Erythroblast (primary cell): ENCODE results near the gene HTT-AS.

Experiments used
- DNase-seq, 2 experiments: peaks; one replicate each; lab custom pipeline; 2025; lab: John Stamatoyannopoulos, UW
- GATA1 ChIP-seq: IDR thresholded peaks from 2 replicates; pipeline ENCODE4 v1.6.1; 2011; ENCODE audit warnings: low read depth, mild to moderate bottlenecking, control low read depth, low read length, moderate library complexity
- POLR2A ChIP-seq: IDR thresholded peaks from 2 replicates; pipeline ENCODE4 v1.6.1; 2011; ENCODE audit warnings: mild to moderate bottlenecking, low read length

The HTT-AS gene

DNA sequence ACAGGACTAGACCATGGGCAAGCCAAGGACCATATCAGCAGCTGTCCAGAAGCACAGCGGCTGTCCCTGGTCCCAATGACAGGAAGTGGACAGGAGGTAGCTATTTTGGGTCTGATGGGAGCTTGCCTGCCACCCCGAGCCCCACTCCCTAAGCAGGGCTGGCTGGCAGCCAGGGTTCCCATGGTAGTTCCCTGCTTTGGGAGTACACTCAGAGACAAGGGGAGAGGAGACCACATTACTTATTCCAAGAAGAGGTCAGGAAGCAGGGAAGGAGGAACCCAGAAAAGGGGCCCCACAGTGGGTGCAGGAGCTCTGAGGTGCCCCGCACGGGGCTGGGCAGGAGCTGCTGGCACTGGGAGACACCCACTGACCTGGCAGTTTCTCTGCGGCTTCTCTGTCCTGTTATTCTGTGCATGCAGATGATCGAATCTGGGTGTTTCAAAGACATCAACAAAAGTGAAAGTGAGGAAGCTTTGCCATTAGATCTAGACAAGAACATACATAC lies 36.3 kb downstream of the HTT-AS start:
- TF ChIP-seq GATA1 = no peak
- TF ChIP-seq POLR2A = no peak
- no peak for DNase-seq

DNA sequence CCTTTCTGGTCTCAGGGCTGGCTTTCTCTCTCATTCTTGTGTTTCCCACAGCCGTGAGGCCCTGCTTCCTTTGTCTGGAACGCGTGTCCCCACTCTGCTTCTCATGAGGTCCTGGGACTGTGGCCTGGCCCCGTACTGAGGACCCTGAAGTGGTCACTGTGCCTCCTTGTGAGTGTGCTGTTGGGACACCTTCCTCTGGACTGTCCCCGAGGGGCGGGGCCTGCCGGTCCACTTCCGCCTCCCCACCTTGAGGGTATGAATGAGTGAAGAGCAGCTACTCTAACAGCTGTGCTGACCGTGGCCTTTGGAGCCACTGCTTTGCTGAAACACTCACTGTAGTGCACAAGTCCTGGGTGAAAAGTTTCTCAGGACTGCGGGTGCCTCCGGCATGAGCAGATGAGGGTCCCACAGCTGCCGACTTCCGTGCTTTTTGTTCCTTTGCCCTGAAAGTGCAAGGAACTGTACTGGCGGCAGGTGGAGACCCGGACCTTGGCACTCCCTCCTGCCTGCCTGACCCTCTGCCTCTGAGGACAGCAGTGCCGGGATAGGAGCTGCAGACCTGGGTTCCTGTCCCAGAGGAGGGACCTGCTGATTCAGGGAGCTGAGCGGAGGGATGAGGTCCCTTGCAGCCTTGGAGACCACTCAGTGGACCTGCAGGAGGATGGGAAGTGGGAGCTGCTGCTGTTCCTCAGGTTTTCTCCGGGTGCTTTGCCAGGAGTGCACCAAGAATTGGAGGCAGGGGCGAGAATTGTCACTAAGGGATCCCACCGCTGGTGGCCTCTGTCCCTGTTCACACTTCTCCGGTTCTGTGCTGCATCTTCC lies 38.0 kb downstream of the HTT-AS start:
- no peak for TF ChIP-seq GATA1
- no peak for TF ChIP-seq POLR2A
- no peak for DNase-seq

DNA sequence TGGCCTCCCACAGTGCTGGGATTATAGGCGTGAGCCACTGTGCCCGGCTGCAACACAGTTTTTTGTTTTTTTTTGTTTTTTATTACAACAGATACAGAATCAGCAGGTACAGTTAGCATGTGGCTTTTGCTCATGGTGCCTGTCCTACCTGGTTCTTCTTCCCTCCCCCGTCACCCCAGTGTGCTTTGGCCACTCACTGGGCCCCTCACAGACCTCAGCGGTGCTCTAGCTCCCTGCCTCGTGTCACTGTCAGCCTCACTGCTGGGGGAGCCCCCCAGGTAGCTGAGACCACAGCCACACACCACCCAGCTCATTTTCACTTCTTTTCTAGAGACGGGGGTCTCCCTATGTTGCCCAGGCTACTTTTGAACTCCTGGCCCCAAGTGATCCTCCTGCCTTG lies 38.7 kb downstream of the HTT-AS start:
- TF ChIP-seq GATA1 = no peak
- TF ChIP-seq POLR2A = no peak
- DNase-seq = no peak

DNA sequence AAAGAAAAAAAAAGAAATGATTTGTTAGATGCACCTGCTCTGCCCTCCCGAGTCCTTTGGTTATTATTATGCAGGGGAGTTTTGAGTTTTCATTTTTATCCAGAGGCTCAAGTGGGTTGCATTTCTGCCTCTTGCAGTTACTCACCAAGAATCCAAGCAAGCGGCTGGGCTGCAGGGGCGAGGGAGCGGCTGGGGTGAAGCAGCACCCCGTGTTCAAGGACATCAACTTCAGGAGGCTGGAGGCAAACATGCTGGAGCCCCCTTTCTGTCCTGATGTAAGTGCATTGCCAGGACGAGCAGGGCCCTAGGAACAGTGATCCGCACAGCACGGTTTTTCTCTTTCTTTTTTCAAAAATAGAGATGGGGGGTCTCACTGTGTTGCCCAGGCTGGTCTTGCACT lies 39.1 kb downstream of the HTT-AS start:
- no peak for DNase-seq
- TF ChIP-seq POLR2A = no peak
- no peak for TF ChIP-seq GATA1

DNA sequence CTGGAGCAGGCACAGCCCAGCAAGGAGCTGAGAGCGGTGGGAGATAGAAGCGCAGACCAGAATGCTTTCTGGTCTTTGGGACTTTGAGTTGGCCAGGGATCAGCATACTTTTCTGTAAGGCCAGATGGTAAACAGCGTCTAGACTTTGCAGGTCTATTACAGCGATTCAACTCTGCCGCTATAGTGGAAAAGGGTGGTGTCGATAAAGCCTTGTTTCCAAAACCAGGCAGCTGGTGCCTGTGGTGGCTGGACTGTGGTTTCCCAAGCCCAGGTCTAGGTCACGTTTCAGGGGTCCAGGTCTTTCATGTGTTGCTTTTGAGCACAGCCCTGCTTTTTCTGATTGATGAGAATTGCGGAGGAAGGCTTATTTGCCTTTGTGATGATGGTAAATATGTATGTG lies 40.1 kb downstream of the HTT-AS start:
- TF ChIP-seq POLR2A (no peak), GATA1 (no peak)
- no peak for DNase-seq

DNA sequence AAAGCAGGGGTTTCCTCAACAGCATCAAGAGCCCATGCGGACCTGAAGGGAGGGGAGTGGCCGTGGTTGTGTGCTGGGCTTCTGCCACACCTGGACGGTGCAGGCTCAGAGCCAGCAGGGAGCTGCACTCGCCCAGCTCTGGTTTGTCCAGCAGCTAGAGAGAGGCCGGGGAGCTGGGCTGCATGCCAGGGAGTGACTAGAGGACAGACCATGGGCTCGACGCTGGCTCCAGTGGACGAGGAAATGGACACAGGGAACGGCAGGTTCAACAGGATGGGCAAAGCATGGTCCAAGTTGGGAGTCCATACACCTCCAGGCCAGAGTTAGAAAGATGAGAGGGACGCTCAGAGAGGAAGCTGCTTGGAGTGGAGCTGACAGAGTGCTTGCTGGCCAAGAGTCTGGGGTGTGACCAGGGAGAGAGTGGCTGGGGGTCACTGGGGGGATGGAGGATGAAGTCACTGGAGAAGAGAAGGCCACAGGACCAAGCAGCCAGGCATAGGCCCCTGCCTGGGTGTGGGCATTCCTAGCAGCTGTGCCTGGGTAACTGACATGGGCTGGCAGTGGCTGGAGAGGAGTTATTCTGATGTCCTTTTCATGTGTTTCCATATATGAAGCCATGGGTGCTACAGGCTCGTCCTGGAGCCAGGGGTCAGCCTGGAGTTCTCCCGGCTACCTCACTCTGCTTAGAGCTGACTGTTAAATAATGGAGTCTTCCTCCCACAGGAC lies 42.8 kb downstream of the HTT-AS start:
- TF ChIP-seq POLR2A (no peak), GATA1 (no peak)
- DNase-seq = no peak

DNA sequence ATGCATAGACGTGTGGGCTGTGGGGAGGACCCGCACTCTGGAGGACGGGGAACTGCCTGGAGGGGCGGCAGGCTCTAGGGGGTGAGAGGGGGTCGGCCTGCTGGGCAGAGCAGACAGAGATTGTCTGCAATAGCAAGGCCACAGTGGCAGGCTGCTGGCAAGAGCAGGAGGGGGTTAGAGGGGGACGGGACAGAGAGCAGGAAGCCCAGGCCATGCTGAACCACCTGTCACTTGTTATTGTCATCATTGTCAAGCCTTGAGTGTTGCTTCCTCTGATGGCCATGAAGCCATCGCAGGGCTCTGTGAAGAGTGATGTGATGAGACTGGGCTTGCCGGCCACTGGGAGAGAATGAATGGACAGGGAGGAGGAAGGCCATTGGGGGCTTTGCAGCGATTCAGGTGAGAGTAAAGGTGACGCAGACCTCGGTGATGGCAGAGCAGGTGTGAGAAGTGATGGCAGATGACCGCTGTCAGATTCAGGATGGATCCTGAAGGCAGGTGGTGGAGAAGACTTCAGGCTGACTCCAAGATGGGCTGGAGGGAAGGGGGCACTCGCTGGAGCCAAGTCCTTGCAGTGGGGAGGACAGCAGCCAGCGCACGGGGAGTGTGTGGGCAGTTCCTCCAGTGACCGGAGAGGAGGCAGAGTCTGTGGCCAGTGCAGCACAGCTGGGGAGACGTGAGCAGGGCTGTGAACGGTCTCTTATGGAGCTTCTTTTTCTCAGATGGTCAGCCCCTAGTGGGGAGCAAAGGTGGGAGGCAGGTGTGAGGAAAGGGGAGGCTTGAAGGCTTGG lies 43.6 kb downstream of the HTT-AS start:
- no peak for DNase-seq
- no peak for TF ChIP-seq GATA1

DNA sequence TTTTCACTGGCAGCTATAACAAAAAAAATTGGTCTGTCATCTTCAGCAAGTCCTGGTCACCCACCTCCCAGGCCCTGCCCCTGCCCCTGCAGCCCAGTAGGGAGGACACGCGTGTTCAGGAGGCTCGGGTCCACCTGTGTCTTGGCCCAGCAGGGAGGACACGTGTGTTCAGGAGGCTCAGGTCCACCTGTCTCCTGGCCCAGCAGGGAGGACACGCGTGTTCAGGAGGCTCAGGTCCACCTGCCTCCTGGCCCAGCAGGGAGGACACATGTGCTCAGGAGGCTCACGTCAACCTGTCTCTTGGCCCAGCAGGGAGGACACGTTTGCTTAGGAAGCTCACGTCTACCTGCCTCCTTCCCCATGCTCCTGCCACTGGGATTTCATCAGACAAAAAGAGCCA lies 44.9 kb downstream of the HTT-AS start:
- DNase-seq = no peak
- TF ChIP-seq GATA1 = no peak
- no peak for TF ChIP-seq POLR2A

DNA sequence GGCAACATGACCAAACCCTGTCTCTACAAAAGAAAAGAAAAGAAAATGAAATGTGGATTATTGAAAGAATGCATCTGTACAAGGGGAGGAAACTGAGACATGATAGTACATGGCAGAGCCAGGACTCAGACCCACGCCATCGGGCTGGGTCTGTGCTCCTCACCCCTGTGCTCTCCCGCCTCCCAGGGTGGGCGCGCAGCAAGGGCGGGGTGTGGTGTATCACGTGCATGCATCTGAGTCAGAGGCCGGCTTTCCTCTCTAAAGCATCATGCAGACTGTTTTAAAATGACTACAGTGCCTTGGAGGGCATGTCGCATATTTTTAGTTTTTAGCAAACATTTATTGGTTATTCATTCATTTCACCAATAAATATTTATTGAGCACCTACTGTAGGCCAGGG lies 47.8 kb downstream of the HTT-AS start:
- TF ChIP-seq POLR2A (no peak), GATA1 (no peak)

DNA sequence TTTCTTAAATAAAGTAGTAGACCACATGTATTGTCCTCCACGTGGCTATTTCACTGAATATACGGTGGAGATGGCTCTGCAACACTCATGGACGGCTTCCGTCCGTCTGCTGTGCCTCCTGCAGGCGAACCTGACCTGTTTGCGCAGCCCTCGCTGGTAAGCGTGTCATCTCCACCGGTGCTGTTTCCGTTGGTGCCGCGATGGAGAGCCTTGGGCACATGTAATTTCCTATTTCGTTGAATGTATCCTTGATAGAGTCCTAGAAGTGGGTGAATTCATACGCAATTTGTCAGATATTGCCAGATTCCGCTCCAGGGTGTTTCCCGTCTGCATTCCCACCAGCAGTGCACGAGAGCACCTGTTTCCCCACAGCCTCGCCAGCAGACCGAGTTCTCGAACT lies 48.5 kb downstream of the HTT-AS start:
- TF ChIP-seq POLR2A (no peak), GATA1 (no peak)
- no peak for DNase-seq

More for the DNA sequence above, 47.8 kb downstream of the HTT-AS start:
- peak; percentile 10 to 30 for DNase-seq

DNA sequence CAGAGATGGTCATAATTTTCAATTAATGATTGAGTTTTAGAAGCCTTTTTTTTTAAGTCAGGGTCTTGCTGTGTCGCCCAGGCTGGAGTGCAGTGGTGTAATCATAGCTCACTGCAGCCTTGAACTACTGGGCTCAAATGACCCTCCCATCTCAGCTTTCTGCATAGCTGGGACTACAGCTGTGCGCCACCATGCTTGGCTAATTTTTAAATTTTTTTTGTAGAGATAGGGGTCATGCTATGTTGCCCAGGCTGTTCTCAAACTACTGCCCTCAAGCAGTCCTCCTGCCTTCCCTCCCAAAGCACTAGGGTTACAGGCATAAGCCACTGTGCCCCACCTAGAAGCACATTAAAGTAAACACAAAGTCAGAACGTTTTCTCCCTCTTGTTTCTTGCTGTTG lies 51.7 kb downstream of the HTT-AS start:
- DNase-seq = no peak

DNA sequence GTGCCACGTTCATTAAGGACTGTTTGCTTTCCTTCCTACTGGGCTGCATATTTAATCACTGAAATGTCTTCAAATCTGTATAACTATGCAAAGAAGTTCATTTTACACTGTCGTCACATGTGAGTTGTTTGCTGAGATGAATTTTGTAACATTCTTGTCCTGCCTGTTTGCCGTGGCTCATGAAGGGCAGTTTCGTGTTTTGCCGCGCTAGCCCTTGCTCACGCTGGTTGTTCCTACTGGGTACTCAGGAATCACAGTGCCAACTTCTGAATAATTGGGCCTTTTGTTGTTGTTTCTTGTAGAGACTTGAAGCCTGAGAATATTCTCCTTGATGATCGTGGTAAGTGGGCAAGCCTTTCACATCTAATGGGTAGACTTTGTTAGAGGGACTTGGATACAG lies 52.2 kb downstream of the HTT-AS start:
- TF ChIP-seq GATA1 (no peak), POLR2A (no peak)
- no peak for DNase-seq

More for the DNA sequence above, 51.7 kb downstream of the HTT-AS start:
- no peak for TF ChIP-seq POLR2A
- no peak for TF ChIP-seq GATA1

DNA sequence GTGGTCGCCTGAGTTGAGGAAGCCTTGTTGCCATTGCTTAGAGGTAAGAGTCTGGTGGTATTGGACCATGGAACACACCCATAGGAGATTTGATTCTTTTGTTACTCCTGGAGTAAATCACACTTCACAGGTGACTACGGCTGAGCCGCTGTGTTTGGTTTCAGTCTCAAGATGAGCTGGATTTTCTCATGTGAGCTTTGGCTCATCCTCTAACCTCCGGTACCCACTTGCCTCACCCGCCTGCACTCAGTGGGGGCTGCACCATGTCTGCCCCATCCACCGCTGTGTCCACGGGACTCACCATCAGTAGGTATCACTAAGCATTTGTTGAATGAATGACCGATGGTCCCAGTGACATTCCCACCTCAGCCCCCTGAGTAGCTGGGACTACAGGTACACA lies 52.7 kb downstream of the HTT-AS start:
- no peak for DNase-seq
- TF ChIP-seq POLR2A = no peak
- no peak for TF ChIP-seq GATA1
